Measurements from ENCODE around the gene ARHGEF33.

DNA sequence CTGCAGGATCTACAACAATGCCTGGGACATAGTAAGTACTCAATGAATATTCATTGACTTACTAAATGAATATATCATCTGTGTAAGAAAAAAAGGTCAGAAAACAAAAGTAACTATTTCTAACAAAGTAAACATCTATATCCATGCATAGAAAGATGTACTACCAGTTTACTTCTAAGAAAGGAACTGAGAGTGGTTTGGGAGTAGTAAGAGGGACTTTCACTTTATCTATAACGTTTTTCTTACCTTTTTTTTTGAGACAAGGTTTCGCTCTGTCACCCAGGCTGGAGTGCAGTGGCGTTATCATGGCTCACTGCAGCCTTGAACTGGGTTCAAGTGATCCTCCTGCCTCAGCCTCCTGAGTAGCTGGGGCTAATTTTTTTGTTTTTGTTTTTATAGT, 39.6 kb upstream of the ARHGEF33 start:
- TF ChIP-seq, protein P1, sequence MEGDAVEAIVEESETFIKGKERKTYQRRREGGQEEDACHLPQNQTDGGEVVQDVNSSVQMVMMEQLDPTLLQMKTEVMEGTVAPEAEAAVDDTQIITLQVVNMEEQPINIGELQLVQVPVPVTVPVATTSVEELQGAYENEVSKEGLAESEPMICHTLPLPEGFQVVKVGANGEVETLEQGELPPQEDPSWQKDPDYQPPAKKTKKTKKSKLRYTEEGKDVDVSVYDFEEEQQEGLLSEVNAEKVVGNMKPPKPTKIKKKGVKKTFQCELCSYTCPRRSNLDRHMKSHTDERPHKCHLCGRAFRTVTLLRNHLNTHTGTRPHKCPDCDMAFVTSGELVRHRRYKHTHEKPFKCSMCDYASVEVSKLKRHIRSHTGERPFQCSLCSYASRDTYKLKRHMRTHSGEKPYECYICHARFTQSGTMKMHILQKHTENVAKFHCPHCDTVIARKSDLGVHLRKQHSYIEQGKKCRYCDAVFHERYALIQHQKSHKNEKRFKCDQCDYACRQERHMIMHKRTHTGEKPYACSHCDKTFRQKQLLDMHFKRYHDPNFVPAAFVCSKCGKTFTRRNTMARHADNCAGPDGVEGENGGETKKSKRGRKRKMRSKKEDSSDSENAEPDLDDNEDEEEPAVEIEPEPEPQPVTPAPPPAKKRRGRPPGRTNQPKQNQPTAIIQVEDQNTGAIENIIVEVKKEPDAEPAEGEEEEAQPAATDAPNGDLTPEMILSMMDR (tag by site-specific recombination; IDR thresholded peaks at IDR 0.05), result no peak
- TF ChIP-seq, protein P2, sequence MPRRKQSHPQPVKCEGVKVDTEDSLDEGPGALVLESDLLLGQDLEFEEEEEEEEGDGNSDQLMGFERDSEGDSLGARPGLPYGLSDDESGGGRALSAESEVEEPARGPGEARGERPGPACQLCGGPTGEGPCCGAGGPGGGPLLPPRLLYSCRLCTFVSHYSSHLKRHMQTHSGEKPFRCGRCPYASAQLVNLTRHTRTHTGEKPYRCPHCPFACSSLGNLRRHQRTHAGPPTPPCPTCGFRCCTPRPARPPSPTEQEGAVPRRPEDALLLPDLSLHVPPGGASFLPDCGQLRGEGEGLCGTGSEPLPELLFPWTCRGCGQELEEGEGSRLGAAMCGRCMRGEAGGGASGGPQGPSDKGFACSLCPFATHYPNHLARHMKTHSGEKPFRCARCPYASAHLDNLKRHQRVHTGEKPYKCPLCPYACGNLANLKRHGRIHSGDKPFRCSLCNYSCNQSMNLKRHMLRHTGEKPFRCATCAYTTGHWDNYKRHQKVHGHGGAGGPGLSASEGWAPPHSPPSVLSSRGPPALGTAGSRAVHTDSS (tag by site-specific recombination; IDR thresholded peaks at IDR 0.05), result no peak
- TF ChIP-seq ZNF830 (tag by site-specific recombination; IDR thresholded peaks at IDR 0.05; ENCODE audit: low read depth), result no peak
- TF ChIP-seq GLI4 (tag by site-specific recombination; IDR thresholded peaks at IDR 0.05), result no peak
- no peak for TF ChIP-seq ZNF350 (tag by site-specific recombination; IDR thresholded peaks at IDR 0.05)
- TF ChIP-seq ZNF510 (tag by site-specific recombination; IDR thresholded peaks at IDR 0.05; ENCODE audit: insufficient replicate concordance), result no peak
- no peak for TF ChIP-seq ZNF239 (tag by site-specific recombination; IDR thresholded peaks at IDR 0.05)
- no peak for TF ChIP-seq ZNF24 (tag by site-specific recombination; IDR thresholded peaks at IDR 0.05)
- no peak for TF ChIP-seq MZF1 (tag by site-specific recombination; IDR thresholded peaks at IDR 0.05; ENCODE audit: borderline replicate concordance)
- TF ChIP-seq KLF7 (tag by site-specific recombination; IDR thresholded peaks at IDR 0.05; ENCODE audit: borderline replicate concordance), result no peak
